Measurements from ENCODE around the gene RNF220.
"Not testable (repeated sequence)": the region's sequence is repeated elsewhere in the genome, so short reads cannot be mapped to it uniquely, and the experiment has no call there.

RNF220 gene

GRCh38 chr1:44501047-44501890 is 96.2 kb downstream of the RNF220 start:
- no peak for TF ChIP-seq CTCF (IDR thresholded peaks at IDR 0.05; ENCODE audit: low read length)
- Histone ChIP-seq H3K4me1 (ENCODE audit: insufficient read depth, low read length, severe bottlenecking) (no peaks in the 10 kb centered on the region), H3K4me2 (ENCODE audit: low read length) (no peak overlapping the region), H4K20me1 (ENCODE audit: insufficient read depth, low read length) (no peaks in the 10 kb centered on the region), H3K27me3 (ENCODE audit: insufficient read depth, low read length) (peaks cover 4% of the 10 kb centered on the region; the same call in 1 of the 2 replicates), H3K9ac (ENCODE audit: low read length) (no peak overlapping the region), H3K4me3 (ENCODE audit: low read depth, low read length, poor library complexity, severe bottlenecking) (no peak overlapping the region), H3K9me2 (ENCODE audit: low read depth, low read length) (no peaks in the 10 kb centered on the region), H3F3A (ENCODE audit: insufficient read depth, low read length) (no peaks in the 10 kb centered on the region), H3K79me2 (ENCODE audit: insufficient read depth, low read length) (no peaks in the 10 kb centered on the region), H3K27ac (ENCODE audit: low read depth, low read length, poor library complexity, severe bottlenecking) (no peak overlapping the region), H3K36me3 (ENCODE audit: insufficient read depth, low read length) (no peaks in the 10 kb centered on the region), H3K9me3 (ENCODE audit: low read length) (no peaks in the 10 kb centered on the region), H2AFZ (ENCODE audit: low read length) (no peak overlapping the region)

DNA sequence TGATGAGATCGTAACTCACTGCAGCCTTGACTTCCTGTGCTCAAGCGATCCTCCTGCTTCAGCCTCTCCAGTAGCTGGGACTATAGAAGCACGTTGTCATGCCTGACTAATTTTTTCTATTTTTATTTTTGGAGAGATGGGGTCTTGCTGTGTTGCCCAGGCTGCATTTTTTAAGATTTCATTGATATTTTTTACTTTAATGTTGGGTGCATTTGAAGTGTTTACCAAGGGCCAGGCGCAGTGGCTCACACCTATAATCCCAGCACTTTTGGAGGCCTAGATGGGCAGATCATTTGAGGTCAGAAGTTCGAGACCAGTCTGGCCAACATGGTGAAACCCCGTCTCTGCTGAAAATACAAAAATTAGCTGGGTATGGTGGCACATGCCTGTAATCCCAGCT is 97.8 kb downstream of the RNF220 start:
- not testable (repeated sequence) for H3K4me2 ChIP-seq (ENCODE audit: low read length); H3K9ac ChIP-seq (ENCODE audit: low read length); H3K9me2 ChIP-seq (ENCODE audit: low read depth, low read length); H3K79me2 ChIP-seq (ENCODE audit: insufficient read depth, low read length); H3K4me1 ChIP-seq (ENCODE audit: insufficient read depth, low read length, severe bottlenecking); H3F3A ChIP-seq (ENCODE audit: insufficient read depth, low read length); H2AFZ ChIP-seq (ENCODE audit: low read length); H3K9me3 ChIP-seq (ENCODE audit: low read length); H3K27me3 ChIP-seq (ENCODE audit: insufficient read depth, low read length); H3K27ac ChIP-seq (ENCODE audit: low read depth, low read length, poor library complexity, severe bottlenecking); H4K20me1 ChIP-seq (ENCODE audit: insufficient read depth, low read length); H3K36me3 ChIP-seq (ENCODE audit: insufficient read depth, low read length); H3K4me3 ChIP-seq (ENCODE audit: low read depth, low read length, poor library complexity, severe bottlenecking)

DNA sequence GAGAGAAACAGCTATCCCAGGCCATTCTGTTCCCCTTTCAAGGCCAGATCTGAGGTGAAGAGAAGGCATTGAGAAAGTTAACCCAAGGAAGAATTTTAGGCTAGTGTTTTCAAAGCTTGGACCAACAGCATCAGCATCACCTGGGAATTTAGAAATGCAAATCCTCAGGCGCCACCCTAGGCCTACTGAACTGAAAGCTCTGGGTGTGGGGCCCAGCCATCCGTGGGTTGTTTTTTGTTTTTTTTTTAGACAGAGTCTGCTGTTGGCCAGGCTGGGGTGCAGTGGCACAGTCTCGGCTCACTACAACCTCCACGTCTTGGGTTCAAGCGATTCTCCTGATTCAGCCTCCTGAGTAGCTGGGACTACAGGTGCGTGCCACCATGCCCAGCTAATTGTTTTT is 98.6 kb downstream of the RNF220 start:
- Histone ChIP-seq H3K36me3 (ENCODE audit: insufficient read depth, low read length) (no peaks in the 10 kb centered on the region), H3K4me3 (ENCODE audit: low read depth, low read length, poor library complexity, severe bottlenecking) (no peak overlapping the region), H4K20me1 (ENCODE audit: insufficient read depth, low read length) (no peaks in the 10 kb centered on the region), H3K9me2 (ENCODE audit: low read depth, low read length) (no peaks in the 10 kb centered on the region), H3K9ac (ENCODE audit: low read length) (no peak overlapping the region), H3K4me1 (ENCODE audit: insufficient read depth, low read length, severe bottlenecking) (no peaks in the 10 kb centered on the region), H3F3A (ENCODE audit: insufficient read depth, low read length) (no peaks in the 10 kb centered on the region), H3K4me2 (ENCODE audit: low read length) (no peak overlapping the region), H3K27me3 (ENCODE audit: insufficient read depth, low read length) (peaks cover 4% of the 10 kb centered on the region; the same call in 1 of the 2 replicates), H2AFZ (ENCODE audit: low read length) (no peak overlapping the region), H3K9me3 (ENCODE audit: low read length) (no peaks in the 10 kb centered on the region), H3K27ac (ENCODE audit: low read depth, low read length, poor library complexity, severe bottlenecking) (no peak overlapping the region), H3K79me2 (ENCODE audit: insufficient read depth, low read length) (no peaks in the 10 kb centered on the region)
- TF ChIP-seq CTCF (IDR thresholded peaks at IDR 0.05; ENCODE audit: low read length) (no peak), EZH2 (IDR thresholded peaks at IDR 0.05; ENCODE audit: borderline replicate concordance, low read length) (no peak)
